IMR-90 (cell line): Measurements from ENCODE around the gene ERMP1.

Experiments used
- BHLHE40 ChIP-seq: fragments of 150-350 bp; IDR thresholded peaks from 2 replicates; pipeline ENCODE4 v1.6.1; 2016; ENCODE audit warnings: mild to moderate bottlenecking, low read depth, low read length
- MAZ ChIP-seq: IDR thresholded peaks from 2 replicates; pipeline ENCODE4 v1.6.1; 2012; ENCODE audit warnings: low read depth, mild to moderate bottlenecking, low read length, improper control_type of control experiment, moderate library complexity, borderline replicate concordance
- NFE2L2 ChIP-seq: fragments of 150-350 bp; IDR thresholded peaks from 2 replicates; pipeline ENCODE4 v1.6.1; 2016; ENCODE audit warnings: low read depth, mild to moderate bottlenecking, low read length
- POLR2A ChIP-seq: IDR thresholded peaks from 2 replicates; pipeline ENCODE4 v1.6.1; 2012; ENCODE audit warnings: mild to moderate bottlenecking, low read depth, low read length
- RAD21 ChIP-seq: IDR thresholded peaks from 2 replicates; pipeline ENCODE4 v1.6.1; 2012; ENCODE audit warnings: low read length, improper control_type of control experiment
- RFX5 ChIP-seq: IDR thresholded peaks from 2 replicates; pipeline ENCODE4 v1.8.0; 2012; ENCODE audit warnings: low read depth, mild to moderate bottlenecking, low read length, moderate library complexity
- SMC3 ChIP-seq: fragments of 150-350 bp; IDR thresholded peaks from 2 replicates; pipeline ENCODE4 v1.6.1; 2016; ENCODE audit warnings: low read depth, mild to moderate bottlenecking, antibody characterized with exemption, low read length, moderate library complexity
- TF ChIP-seq, protein P1 (sequence below): conservative IDR thresholded peaks from 2 replicates; pipeline ENCODE4 v1.5.1; 2012; ENCODE audit warnings: mild to moderate bottlenecking, low read depth, low read length, improper control_type of control experiment
- TF ChIP-seq, protein P2 (sequence below): fragments of 150-350 bp; IDR thresholded peaks from 2 replicates; pipeline ENCODE4 v1.6.1; 2017; ENCODE audit warnings: mild to moderate bottlenecking, antibody characterized with exemption, low read length, low read depth

DNA sequence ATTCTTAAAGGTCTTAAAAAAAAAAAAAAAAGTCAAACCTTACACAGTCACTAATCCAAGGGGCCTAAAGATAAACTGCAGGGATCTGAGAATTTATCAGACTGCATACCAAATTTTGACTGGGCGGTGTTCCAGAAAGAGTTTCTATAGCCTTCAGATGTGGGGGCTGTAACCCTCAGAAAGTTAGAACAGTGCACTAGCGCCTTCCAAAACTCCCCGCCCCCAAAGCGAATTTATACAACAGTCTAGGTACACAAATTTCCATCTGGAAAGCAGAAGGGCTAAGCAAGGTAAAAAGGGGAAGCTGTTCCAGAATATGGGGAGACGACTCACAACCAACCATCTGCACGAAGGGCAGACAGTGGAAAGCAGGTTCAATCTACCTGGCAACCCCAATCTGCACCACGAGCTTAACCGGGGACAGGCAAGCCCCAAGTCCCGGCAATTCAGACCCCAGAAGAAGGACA lies 813 bp downstream of the ERMP1 start:
- TF ChIP-seq, protein P1, sequence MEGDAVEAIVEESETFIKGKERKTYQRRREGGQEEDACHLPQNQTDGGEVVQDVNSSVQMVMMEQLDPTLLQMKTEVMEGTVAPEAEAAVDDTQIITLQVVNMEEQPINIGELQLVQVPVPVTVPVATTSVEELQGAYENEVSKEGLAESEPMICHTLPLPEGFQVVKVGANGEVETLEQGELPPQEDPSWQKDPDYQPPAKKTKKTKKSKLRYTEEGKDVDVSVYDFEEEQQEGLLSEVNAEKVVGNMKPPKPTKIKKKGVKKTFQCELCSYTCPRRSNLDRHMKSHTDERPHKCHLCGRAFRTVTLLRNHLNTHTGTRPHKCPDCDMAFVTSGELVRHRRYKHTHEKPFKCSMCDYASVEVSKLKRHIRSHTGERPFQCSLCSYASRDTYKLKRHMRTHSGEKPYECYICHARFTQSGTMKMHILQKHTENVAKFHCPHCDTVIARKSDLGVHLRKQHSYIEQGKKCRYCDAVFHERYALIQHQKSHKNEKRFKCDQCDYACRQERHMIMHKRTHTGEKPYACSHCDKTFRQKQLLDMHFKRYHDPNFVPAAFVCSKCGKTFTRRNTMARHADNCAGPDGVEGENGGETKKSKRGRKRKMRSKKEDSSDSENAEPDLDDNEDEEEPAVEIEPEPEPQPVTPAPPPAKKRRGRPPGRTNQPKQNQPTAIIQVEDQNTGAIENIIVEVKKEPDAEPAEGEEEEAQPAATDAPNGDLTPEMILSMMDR: no peak
- TF ChIP-seq RFX5 (no peak), POLR2A (no peak), NFE2L2 (no peak), MAZ (no peak), SMC3 (no peak), RAD21 (no peak), BHLHE40 (no peak)
- TF ChIP-seq, protein P2, sequence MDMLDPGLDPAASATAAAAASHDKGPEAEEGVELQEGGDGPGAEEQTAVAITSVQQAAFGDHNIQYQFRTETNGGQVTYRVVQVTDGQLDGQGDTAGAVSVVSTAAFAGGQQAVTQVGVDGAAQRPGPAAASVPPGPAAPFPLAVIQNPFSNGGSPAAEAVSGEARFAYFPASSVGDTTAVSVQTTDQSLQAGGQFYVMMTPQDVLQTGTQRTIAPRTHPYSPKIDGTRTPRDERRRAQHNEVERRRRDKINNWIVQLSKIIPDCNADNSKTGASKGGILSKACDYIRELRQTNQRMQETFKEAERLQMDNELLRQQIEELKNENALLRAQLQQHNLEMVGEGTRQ: no peak
